Coronary artery (tissue), 2 donors: ENCODE data around the gene CLBA1.

Source experiments
- DNase-seq: peaks from one replicate; pipeline ENCODE4 v3.0.0-alpha.2; 2017; ENCODE audit warnings: low spot score
- H3K27ac ChIP-seq, 2 donors: fragments of 200-600 bp; sonication (generic); one replicate each; pipeline ENCODE4 v1.5.1; 2016 to 2019
- H3K4me3 ChIP-seq: fragments of 200-600 bp; sonication (generic); 2 replicates; pipeline ENCODE4 v1.5.1; 2016; ENCODE audit warnings: mild to moderate bottlenecking, moderate library complexity
- TF ChIP-seq, protein P1 (sequence below): fragments of 200-600 bp; sonication (generic); IDR thresholded peaks from one replicate; pipeline ENCODE4 v1.5.1; 2019; ENCODE audit warnings: antibody characterized with exemption

Gene CLBA1

GRCh38 chr14:104985675-104986486, at the start of gene CLBA1:
Gene CLBA1 (plus strand): TSS chr14:104985788. CDS start chr14:104986432, 644 bp downstream.
- Histone ChIP-seq H3K4me3 (peak within 1 kb of the TSS; percentile 89), H3K27ac (peak within 1 kb of the TSS; percentile 7 to 75)
- DNase-seq = peak; percentile 92
- TF ChIP-seq, protein P1, sequence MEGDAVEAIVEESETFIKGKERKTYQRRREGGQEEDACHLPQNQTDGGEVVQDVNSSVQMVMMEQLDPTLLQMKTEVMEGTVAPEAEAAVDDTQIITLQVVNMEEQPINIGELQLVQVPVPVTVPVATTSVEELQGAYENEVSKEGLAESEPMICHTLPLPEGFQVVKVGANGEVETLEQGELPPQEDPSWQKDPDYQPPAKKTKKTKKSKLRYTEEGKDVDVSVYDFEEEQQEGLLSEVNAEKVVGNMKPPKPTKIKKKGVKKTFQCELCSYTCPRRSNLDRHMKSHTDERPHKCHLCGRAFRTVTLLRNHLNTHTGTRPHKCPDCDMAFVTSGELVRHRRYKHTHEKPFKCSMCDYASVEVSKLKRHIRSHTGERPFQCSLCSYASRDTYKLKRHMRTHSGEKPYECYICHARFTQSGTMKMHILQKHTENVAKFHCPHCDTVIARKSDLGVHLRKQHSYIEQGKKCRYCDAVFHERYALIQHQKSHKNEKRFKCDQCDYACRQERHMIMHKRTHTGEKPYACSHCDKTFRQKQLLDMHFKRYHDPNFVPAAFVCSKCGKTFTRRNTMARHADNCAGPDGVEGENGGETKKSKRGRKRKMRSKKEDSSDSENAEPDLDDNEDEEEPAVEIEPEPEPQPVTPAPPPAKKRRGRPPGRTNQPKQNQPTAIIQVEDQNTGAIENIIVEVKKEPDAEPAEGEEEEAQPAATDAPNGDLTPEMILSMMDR = no peak

DNA sequence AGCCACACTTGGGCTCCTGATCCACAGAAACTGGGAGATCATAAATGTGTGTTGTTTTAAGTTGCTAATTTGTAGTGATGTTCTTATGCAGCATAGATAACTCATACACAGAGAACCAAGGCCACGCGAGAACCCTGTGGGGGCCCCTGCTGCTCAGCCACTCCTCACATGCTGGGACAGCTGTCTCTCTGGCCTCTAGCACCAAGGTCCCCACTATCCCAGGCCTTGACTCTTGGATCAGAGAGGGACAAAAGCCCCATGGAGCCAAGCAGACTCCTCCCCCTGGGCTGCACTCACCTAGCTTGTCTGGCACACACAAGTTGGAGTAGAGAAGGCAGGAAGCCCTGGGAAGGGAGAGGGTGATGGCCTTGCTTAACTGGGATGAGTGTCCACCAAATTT, 49.6 kb upstream of the CLBA1 start:
- Histone ChIP-seq H3K27ac (no peak overlapping the region), H3K4me3 (no peak overlapping the region)
- no peak for DNase-seq
- TF ChIP-seq, protein P1 = no peak

DNA sequence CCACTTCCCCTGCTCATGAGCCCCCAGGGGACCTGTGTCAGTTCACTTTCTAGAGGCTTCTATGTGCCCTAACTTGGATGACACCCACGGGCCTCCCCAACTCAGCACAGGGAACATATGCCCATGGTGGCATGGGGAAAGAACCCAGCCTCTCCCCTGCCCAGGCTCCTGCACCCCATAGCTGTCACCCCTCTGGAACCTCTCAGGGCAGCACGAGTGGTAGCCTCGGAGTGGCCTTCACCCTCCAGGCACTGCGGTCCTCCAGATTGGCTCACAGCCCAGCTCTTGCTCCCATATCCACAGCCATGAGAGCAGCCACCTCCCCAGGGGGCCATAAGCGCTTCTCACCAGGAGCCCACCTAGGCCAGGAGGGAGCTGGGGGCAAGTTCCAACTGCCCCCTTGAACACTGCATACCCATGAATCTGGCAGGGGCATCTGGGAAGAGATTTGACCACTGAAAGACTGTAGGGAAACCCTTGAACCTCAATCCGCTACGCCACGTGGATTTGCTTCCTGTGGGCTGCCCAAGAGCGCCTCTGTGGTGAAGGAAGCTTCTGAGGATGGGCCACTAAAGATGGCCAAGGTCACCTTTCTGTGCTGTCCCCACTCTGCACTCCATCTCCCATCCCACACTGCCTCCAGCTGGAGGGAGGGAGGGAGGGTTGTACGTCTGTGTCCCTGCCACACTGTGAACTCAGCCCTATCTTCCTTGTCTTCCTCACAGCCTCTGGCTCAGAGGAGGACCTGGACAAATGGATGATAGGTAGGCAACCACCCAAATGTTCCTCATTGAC, 49.0 kb upstream of the CLBA1 start:
- H3K4me3 ChIP-seq = no peak overlapping the region
- DNase-seq = no peak
- no peak overlapping the region for H3K27ac ChIP-seq
- TF ChIP-seq, protein P1 = no peak

DNA sequence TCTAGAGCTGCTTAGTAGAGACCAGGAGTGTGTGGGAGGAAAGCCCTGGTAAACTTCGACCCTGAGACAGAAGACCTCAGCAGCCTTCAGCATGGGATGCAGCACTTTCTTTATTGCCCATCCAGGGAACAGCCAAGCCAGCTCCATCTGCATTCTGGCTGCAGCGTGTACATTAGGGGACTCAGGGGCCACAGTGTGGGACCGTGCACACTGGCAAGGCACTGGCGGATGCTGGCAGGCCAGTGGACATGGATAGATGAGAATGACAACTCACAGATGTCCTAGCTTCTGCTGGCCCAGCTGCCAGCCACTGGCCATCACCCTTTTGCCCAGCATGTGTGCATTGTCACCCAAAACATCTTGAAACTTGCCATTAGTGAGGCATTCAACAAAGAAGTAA, 48.4 kb upstream of the CLBA1 start:
- Histone ChIP-seq H3K4me3 (no peak overlapping the region), H3K27ac (no peak overlapping the region)
- TF ChIP-seq, protein P1 = no peak
- no peak for DNase-seq

GRCh38 chr14:104937694-104938365, 47.8 kb upstream of the CLBA1 start:
- TF ChIP-seq, protein P1 = no peak
- no peak for DNase-seq
- Histone ChIP-seq H3K27ac (no peak overlapping the region), H3K4me3 (no peak overlapping the region)

- Histone ChIP-seq H3K4me3 (no peak overlapping the region), H3K27ac (no peak overlapping the region)
- TF ChIP-seq, protein P1 = no peak
- DNase-seq = no peak
These were observed 47.2 kb upstream of the CLBA1 start for GRCh38 chr14:104938436-104938835.
